Measurements from ENCODE around the gene OGFOD1. TPM values are rescaled to one million over a fixed set of nuclear protein-coding genes. Genes with fewer than 3 reads are reported as not detected.

OGFOD1 gene
- total and polyA plus RNA-seq, 2 donors (not counting 1 experiment from before 2014, with no cell fraction given): 54.7 to 101 TPM

DNA sequence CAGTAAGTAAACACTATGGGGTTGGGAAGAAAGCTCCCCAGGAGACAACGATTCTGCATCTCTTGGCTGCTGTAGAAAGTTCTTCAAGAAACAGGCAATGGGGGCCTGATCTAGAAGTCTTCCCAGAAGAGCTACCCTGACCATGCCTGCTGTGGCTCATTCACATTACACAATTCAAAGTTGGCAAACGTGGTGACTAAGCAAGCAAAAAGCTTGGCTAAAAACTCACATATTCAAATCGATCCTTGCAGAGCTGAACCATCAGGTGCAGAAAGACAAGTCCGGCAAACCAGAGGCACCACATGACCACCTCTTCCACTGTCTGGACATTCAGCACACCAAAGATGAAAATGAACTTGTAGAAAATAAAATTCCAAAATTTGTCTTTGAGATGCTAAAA, 42.2 kb upstream of the OGFOD1 start:
- Histone ChIP-seq H3K9me3 (ENCODE audit: control insufficient read depth, insufficient read depth, low read depth, low read length) (no peaks in the 10 kb centered on the region), H3K4me2 (ENCODE audit: extremely low read depth, insufficient read depth, low read length) (no peak overlapping the region), H3K9ac (ENCODE audit: insufficient read depth, low read length) (no peak overlapping the region), H3K79me2 (ENCODE audit: control insufficient read depth, insufficient read depth, low read length) (no peaks in the 10 kb centered on the region), H3K4me1 (ENCODE audit: control insufficient read depth, extremely low read depth, insufficient read depth, low read length) (no peaks in the 10 kb centered on the region), H3K36me3 (ENCODE audit: control insufficient read depth, insufficient read depth, low read length) (peaks cover 7% of the 10 kb centered on the region), H3K27ac (ENCODE audit: insufficient read depth, low read length) (no peak overlapping the region), H3K27me3 (ENCODE audit: control insufficient read depth, insufficient read depth, low read length) (no peaks in the 10 kb centered on the region), H3K4me3 (replicated peaks in 1 of 4; ENCODE audit: control extremely low read depth in 1 of 4, insufficient read depth in 1 of 4, low read depth in 3 of 4, low read length in 4 of 4) (no peak overlapping the region), H2AFZ (ENCODE audit: low read length) (no peak overlapping the region), H4K20me1 (ENCODE audit: control insufficient read depth, extremely low read depth, insufficient read depth, low read length) (no peaks in the 10 kb centered on the region)
- DNase-seq (ENCODE audit: low read depth in 2 of 2): peak; percentile 24 to 46
- TF ChIP-seq, protein P1, sequence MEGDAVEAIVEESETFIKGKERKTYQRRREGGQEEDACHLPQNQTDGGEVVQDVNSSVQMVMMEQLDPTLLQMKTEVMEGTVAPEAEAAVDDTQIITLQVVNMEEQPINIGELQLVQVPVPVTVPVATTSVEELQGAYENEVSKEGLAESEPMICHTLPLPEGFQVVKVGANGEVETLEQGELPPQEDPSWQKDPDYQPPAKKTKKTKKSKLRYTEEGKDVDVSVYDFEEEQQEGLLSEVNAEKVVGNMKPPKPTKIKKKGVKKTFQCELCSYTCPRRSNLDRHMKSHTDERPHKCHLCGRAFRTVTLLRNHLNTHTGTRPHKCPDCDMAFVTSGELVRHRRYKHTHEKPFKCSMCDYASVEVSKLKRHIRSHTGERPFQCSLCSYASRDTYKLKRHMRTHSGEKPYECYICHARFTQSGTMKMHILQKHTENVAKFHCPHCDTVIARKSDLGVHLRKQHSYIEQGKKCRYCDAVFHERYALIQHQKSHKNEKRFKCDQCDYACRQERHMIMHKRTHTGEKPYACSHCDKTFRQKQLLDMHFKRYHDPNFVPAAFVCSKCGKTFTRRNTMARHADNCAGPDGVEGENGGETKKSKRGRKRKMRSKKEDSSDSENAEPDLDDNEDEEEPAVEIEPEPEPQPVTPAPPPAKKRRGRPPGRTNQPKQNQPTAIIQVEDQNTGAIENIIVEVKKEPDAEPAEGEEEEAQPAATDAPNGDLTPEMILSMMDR (conservative IDR thresholded peaks at IDR 0.05 in 1 of 2, IDR thresholded peaks at IDR 0.05 in 1 of 2; ENCODE audit: low read depth in 1 of 2, low read length in 2 of 2): no peak
- TF ChIP-seq EZH2 (IDR thresholded peaks at IDR 0.05; ENCODE audit: low read length, missing control alignments): no peak

DNA sequence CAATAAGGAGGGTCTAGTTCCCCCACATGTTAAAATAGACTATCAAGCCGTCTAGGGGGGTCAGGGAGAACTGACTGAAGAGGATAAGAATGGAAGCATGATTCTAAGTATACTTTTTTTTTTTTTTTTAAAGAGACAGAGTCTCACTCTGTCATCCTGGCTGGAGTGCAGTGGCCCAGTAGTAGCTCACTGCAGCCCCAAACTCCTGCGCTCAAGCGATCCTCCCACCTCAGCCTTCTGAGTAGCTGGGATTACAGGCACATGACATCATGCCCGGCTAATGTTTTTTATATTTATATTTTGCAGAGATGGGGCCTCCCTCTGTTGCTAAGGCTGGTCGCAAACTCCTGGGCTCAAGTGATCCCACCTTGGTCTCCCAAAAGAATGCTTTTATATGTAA, 40.2 kb upstream of the OGFOD1 start:
- peaks cover 4% of the 10 kb centered on the region for H3K36me3 ChIP-seq (ENCODE audit: control insufficient read depth, insufficient read depth, low read length)
- H3K9ac ChIP-seq (ENCODE audit: insufficient read depth, low read length): no peak overlapping the region
- no peak overlapping the region for H3K4me2 ChIP-seq (ENCODE audit: extremely low read depth, insufficient read depth, low read length)
- no peaks in the 10 kb centered on the region for H4K20me1 ChIP-seq (ENCODE audit: control insufficient read depth, extremely low read depth, insufficient read depth, low read length)
- no peak overlapping the region for H3K27ac ChIP-seq (ENCODE audit: insufficient read depth, low read length)
- no peak for TF ChIP-seq EZH2 (IDR thresholded peaks at IDR 0.05; ENCODE audit: low read length, missing control alignments)
- TF ChIP-seq, protein P1 (conservative IDR thresholded peaks at IDR 0.05 in 1 of 2, IDR thresholded peaks at IDR 0.05 in 1 of 2; ENCODE audit: low read depth in 1 of 2, low read length in 2 of 2): no peak
- no peak overlapping the region for H3K4me3 ChIP-seq (replicated peaks in 1 of 4; ENCODE audit: control extremely low read depth in 1 of 4, insufficient read depth in 1 of 4, low read depth in 3 of 4, low read length in 4 of 4)
- no peaks in the 10 kb centered on the region for H3K9me3 ChIP-seq (ENCODE audit: control insufficient read depth, insufficient read depth, low read depth, low read length)
- no peak for DNase-seq (ENCODE audit: low read depth in 2 of 2)
- H2AFZ ChIP-seq (ENCODE audit: low read length): no peak overlapping the region
- H3K79me2 ChIP-seq (ENCODE audit: control insufficient read depth, insufficient read depth, low read length): peaks cover 16% of the 10 kb centered on the region
- no peaks in the 10 kb centered on the region for H3K4me1 ChIP-seq (ENCODE audit: control insufficient read depth, extremely low read depth, insufficient read depth, low read length)
- no peaks in the 10 kb centered on the region for H3K27me3 ChIP-seq (ENCODE audit: control insufficient read depth, insufficient read depth, low read length)

DNA sequence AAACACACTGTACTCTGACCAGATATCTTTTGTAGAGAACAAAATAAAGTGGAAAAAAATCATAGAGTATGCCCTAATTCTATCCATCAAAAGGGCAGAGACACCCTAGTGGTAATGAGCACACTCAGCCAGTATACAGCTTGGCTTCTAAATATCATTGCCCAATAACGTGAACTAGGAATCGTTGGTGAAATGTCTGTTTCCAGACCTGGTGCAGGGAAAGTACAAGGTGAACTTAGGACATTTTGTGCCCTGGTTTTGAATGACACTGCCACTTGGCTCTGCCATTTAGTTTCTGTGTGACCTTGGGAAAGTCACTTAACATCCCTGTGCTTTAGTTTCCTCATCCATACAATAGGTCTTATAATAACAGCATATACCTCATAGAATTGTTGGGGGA, 39.7 kb upstream of the OGFOD1 start:
- TF ChIP-seq, protein P1 (conservative IDR thresholded peaks at IDR 0.05 in 1 of 2, IDR thresholded peaks at IDR 0.05 in 1 of 2; ENCODE audit: low read depth in 1 of 2, low read length in 2 of 2): no peak
- no peak for TF ChIP-seq EZH2 (IDR thresholded peaks at IDR 0.05; ENCODE audit: low read length, missing control alignments)
- DNase-seq (ENCODE audit: low read depth in 2 of 2): no peak
- H3K79me2 ChIP-seq (ENCODE audit: control insufficient read depth, insufficient read depth, low read length): peaks cover 19% of the 10 kb centered on the region
- no peak overlapping the region for H2AFZ ChIP-seq (ENCODE audit: low read length)
- H3K4me1 ChIP-seq (ENCODE audit: control insufficient read depth, extremely low read depth, insufficient read depth, low read length): no peaks in the 10 kb centered on the region
- H3K4me3 ChIP-seq (replicated peaks in 1 of 4; ENCODE audit: control extremely low read depth in 1 of 4, insufficient read depth in 1 of 4, low read depth in 3 of 4, low read length in 4 of 4): no peak overlapping the region
- H3K27me3 ChIP-seq (ENCODE audit: control insufficient read depth, insufficient read depth, low read length): no peaks in the 10 kb centered on the region
- H3K27ac ChIP-seq (ENCODE audit: insufficient read depth, low read length): no peak overlapping the region
- H4K20me1 ChIP-seq (ENCODE audit: control insufficient read depth, extremely low read depth, insufficient read depth, low read length): no peaks in the 10 kb centered on the region
- no peak overlapping the region for H3K4me2 ChIP-seq (ENCODE audit: extremely low read depth, insufficient read depth, low read length)
- H3K9ac ChIP-seq (ENCODE audit: insufficient read depth, low read length): no peak overlapping the region
- H3K36me3 ChIP-seq (ENCODE audit: control insufficient read depth, insufficient read depth, low read length): peaks cover 4% of the 10 kb centered on the region
- H3K9me3 ChIP-seq (ENCODE audit: control insufficient read depth, insufficient read depth, low read depth, low read length): no peaks in the 10 kb centered on the region

Data from fibroblast of lung (primary cell).